GM19324 (cell line): ENCODE data around the gene ADAT1.
"Not testable (repeated sequence)": the region's sequence is repeated elsewhere in the genome, so short reads cannot be mapped to it uniquely, and the experiment has no call there.

ENCODE experiments used
- ATAC-seq: cut with Tn5 transposase; IDR thresholded peaks from one replicate; pipeline ENCODE4 v1.9.1; 2021; ENCODE audit warnings: mild to moderate bottlenecking, moderate library complexity; ENCODE audit not compliant: unreplicated experiment, low FRiP score

ADAT1 gene

DNA sequence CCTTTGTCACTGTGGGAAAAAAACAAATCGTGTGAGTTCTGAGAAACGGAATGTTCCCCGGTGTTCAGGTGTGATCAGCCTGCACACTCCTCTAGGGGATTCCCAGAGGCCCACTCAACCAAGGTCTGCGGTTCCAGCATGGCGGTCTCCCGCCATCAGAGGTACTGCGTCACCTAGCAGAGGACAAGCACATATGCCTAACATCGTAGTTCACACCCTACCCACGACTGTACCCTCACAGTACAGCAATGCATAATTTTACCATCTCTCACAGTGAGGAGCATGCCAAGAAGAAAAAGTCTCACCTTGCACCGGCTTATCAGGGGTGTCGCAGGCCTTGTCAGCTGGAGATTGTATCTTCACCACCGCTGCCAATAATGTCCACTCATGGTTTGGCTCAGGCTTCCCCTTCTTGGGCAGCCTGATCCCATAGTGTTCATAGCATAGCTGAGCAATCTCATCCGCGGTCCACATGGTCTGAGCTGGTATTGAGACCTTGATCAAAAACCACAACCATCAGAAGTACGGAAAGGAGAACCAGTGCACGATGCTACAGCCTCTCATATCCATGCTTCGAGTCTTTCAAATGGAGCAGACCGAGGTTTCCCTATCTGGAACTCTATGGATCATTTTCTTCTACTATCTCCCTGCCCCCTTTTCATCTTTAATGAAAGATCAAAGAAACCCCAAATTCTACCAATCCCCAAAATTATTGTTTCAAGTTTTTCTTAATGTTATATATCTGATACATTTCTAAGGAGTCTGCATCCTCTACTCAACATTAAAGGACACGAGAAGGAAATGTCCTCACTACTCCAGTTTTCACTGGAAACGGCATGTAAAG is 2.5 kb downstream of the ADAT1 start:
- no peak for ATAC-seq

- no peak for ATAC-seq
Measured at GRCh38 chr16:75618780-75619179, 4.3 kb downstream of the ADAT1 start.

DNA sequence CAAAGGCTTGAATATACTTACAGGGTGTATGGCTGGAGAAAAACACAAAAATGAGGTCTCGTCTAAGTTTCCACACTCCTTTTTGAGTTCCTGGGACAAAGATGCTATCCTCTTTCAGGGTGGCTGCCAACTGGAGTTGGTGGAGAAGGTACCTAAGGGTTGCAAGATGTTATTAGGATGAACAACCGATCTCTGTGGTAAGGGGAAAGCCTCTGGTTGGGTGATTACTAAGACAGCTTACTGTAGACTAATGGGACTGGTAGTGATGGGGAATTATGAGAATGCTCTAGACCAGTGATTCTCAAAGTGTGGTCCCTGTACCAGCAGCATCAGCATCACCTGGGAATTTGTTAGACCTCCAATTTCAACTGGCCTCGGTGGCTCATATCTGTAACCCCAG is 6.0 kb downstream of the ADAT1 start:
- ATAC-seq, result no peak

- no peak for ATAC-seq
Measured at GRCh38 chr16:75616521-75617010, 6.5 kb downstream of the ADAT1 start.

DNA sequence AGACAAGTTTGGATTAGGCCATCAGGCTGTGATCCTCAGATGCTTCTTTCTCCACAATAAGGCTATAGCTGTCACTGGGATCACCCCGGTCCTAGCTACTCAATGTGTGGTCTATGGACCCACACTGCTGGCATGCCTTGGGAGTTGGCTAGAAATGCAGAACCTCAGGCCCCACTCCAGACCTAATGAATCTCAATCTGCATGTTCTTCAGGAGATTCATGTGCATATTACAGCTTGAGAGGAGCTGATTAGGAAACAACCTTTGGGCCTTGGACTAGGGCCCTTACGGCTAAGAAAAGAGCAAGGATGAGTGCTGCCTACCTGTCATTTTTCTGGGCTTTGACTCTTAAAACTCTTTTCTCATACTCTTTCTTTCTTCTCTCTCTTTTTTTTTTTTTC is 7.5 kb downstream of the ADAT1 start:
- no peak for ATAC-seq

DNA sequence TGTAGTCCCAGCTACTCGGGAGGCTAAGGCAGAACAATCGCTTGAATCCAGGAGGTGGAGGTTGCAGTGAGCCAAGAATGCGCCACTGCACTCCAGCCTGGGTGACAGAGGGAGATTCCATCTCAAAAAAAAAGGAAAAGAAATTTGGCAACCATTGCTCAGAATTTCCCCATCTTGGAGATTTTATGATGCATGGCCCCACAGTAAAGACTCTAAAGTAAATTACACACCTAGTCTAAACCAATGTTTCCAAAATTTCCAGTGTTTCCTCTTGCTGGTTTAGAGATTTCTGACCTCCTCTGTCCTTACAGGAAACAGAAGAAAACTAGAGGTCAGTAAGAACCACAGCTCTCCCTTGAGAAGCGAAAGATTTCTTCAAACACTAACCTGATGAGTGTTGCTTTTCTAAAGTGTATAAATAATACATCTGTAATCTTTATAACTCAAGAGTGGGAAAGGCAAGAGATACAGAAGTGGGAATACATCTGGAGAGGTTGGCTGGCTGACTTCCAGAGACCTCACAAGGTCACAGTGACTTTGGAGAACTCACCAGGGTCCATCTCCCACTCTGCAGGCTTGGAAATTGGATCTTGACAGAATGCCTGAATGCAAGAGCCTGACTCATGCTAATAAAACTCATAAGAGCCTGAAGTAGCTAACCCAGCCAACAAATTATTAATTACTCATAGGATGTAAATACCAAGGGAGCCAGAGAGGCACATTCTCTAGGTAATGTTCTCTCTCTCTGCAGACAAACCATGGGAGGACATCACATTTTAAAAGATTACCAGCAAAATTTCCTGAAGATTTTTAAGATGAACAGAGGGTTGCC is 8.8 kb downstream of the ADAT1 start:
- no peak for ATAC-seq

DNA sequence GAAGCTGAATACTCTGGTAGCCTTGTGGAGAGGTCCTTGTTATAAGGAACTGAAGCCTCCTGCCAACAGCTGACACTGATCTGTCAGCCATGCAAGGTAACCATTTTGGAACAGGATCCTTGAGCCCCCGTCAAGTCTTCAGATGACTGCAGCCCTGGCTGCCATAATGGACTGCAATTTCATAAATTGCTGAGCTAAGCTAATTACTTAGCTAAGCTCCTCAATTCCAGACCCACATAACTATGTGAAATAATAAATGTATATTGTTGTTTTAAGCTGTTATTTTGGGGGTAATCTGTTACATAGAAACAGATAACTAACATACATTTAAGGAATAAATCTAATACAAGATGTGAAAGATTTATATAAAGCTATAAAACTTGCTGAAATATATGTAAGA is 16.6 kb downstream of the ADAT1 start:
- no peak for ATAC-seq

- ATAC-seq, result no peak
Measured at GRCh38 chr16:75603241-75603640, 19.8 kb downstream of the ADAT1 start.

DNA sequence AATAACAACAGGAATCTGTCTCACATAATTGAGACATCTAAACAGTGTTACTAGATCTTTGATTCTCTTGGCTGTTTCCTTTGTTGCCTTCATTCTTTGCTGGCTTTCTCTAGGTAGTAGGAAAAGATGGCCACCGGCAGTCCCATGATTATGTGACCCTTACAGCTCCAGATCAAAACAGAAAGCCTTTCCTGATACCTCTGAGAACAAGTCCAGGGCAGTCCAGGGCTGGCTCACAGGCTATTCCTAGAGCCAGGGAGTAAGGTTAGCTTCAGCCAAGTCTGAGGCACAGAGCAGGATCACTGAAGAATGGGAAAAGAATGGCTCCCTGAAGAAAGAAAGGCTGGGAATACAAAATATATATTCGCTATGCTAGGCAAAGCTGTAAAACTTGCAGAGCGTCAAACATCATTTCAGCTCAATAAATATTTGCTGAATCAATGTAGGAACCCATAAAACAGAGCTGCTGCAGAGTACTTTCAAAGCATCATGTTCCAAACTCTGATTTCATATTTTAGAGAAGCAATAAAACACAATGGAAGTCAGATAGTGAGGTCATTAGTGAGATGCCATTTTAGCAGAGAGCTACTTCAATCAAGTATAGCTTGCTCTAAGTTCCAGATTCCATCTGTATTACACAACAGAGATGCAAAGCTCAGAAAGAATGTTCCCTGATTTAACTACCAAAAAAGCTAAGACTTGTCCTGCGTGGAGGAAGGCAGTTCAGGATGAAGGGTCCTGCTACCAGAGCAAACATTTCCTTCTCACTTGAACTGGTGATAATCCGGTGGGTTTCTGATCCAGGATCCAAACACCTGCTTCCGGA is 23.4 kb downstream of the ADAT1 start:
- no peak for ATAC-seq

- no peak for ATAC-seq
Measured at GRCh38 chr16:75593825-75594820, 29.0 kb downstream of the ADAT1 start.

- ATAC-seq, result no peak
Measured at GRCh38 chr16:75593308-75593707, 29.8 kb downstream of the ADAT1 start.

GRCh38 chr16:75591927-75592326 is 31.2 kb downstream of the ADAT1 start:
- not testable (repeated sequence) for ATAC-seq

DNA sequence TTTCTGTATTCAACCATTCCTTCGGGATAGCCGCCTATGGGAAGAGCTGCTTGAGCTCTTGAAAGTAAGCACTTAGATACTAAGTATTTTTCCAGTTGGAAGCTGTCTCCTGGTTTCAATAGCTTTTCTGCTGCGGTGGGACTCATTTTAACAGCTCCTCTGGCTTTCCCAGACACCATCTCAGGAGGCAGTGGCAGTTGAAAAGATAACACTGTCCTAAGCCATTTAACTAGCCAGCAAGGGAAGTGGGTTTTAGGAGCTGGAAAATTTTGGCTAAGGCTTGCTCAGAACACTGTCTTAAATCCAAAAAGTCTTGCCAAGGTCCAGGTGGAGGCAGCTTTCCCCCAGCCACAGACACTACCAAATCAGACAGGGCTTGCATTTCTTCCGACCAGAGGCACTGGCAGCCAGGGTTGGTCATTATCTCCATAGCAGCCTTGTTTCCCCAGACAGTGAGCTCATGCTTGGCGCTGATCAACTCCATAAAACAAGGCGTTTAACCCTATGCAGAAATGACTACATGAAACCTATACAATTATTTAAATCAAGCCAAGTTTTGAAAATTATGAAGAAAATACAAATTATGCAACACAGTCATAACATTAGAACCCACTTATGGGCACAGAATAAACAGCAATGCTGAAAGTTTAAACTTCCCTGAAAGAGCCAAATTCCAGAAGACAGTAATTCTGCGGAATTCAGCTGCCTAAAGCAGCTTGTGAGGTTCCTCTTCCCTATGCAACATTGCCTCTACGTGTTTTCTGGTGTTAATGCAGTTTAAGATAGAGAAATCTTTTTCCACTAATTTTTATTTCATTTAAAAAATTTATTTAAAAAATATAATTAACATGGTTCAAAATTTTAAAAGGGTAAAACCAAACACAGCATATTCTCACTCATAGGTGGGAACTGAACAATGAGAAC is 31.9 kb downstream of the ADAT1 start:
- no peak for ATAC-seq

- ATAC-seq, result no peak
Measured at GRCh38 chr16:75589306-75589705, 33.8 kb downstream of the ADAT1 start.

DNA sequence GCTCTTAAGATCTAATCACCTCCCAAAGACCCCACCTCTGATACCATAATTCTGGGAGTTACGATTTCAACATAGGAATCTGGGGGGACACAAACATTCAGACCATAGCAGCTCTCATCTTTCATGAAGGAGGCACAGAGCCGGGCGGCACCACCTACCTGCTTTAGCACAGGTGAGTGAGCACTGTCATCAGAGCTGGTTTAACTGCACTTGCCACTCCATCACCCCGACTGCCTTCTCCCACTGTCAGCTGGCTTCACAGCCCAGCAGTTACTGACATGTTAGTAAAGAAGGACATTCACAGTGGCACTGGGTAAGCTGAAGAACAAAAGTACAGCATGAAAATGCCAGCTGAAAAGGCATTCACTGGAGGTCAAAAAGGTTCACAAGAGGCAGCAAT is 34.4 kb downstream of the ADAT1 start:
- ATAC-seq, result no peak

GRCh38 chr16:75584108-75584507 is 39.0 kb downstream of the ADAT1 start:
- ATAC-seq, result peak; percentile 61

- no peak for ATAC-seq
Measured at GRCh38 chr16:75579281-75579834, 43.7 kb downstream of the ADAT1 start.

DNA sequence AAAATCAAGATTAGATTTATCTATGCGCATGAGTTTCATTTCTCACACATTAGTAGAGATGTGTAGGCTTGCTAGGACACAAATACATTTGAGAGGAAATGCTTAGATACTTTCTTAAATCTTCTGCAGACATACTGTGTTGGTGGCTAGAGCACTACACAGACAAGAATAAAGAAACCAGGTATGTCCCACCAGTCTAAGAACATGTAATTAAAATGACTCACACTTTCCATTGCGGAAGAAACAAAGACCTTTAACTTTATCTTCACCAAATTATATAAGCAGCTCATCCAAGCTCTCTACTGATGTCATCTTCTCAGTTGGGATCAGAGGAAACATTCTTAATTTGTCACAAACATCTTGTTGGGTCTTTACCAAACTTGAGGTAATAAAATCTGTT is 44.4 kb downstream of the ADAT1 start:
- ATAC-seq, result no peak
